GM10248 (cell line): ENCODE results near the gene DENND2D.

ENCODE experiments used
- CTCF ChIA-PET: fragments of 300-600 bp; sonication (Branson Sonifier 250); formaldehyde crosslinking; extraction: SDS; loops from one replicate; lab custom pipeline; 2021; ENCODE audit warnings: antibody characterized with exemption; lab: Yijun Ruan, JAX
- POLR2A ChIA-PET: fragments of 350-650 bp; sonication (Branson Sonifier 250); formaldehyde crosslinking; extraction: SDS; loops from one replicate; lab custom pipeline; 2020; ENCODE audit warnings: antibody characterized with exemption; lab: Yijun Ruan, JAX
- DNase-seq: peaks from one replicate; pipeline ENCODE4 v3.0.0; 2012; ENCODE audit errors: extremely low spot score
- CTCF ChIP-seq: IDR thresholded peaks from 2 replicates; pipeline ENCODE4 v1.5.1; 2012; ENCODE audit warnings: mild to moderate bottlenecking, low read depth; ENCODE audit errors: extremely low read depth, missing control alignments, control extremely low read depth

The DENND2D gene

GRCh38 chr1:111228748-111229126 lies 28.3 kb upstream of the DENND2D start:
- TF ChIP-seq CTCF = no peak
- POLR2A ChIA-PET = no interaction called here
- CTCF ChIA-PET = interaction anchor here (0.8 to 1.4 kb wide), 4 partner anchors 10 to 171 kb away, joined by 4 to 6 read pairs (median 6); no protein-coding TSS in a partner anchor
- no peak for DNase-seq

DNA sequence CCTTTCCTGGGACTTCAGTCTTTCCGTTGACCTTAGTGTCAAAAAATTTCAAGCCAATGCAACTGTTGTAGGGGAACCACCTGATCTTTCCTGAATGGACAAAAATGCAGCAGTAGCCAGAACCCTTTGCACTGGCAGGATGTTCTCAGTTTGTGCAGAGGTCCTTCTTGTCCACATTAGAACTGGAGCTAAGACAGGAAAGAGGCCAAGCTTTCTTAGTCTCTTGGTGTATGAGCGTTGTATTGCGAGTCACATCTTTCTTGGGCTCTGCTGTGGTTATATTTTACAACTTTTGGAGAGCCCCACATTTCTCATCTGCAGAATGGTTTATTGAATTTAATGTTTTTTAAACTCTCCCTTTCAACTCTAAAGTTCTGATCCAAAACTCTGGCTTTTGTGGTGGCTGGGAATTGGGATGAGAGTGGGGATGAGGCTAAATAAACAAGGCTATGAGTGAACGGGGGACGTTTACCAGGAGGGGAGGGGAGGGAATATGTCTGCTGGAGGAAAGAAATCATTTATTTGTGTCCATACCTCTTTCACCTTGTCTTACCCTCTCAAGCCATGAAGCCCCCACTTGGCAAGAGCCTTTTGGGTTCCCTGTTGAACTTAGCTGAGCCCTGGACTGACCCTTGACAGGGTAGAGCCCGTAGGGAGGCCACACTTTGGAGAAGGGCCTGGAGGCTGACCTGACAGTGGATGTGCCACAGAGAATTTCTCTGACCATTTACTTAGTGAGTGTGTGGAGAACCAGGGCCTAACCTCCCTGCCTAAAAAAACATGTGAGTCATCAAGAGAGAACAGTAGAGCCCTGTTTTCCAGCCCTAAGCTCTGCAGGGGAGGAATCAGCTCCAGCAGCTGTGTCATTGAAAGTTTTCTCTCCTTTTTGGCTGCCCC lies 27.7 kb upstream of the DENND2D start:
- DNase-seq = no peak
- CTCF ChIA-PET = interaction anchor here (1.0 to 3.4 kb wide), 6 partner anchors 13 to 172 kb away, joined by 3 to 17 read pairs (median 6); no protein-coding TSS in a partner anchor

GRCh38 chr1:111227434-111227833 lies 27.0 kb upstream of the DENND2D start, which contains the start of gene CHI3L2:
Gene CHI3L2, plus strand, starts transcription at chr1:111227713. Its CDS starts 17 bp downstream, at chr1:111227730.
- no peak for TF ChIP-seq CTCF
- ChIA-PET POLR2A (no interaction called here), CTCF (interaction anchor here (1.0 to 3.4 kb wide), 3 partner anchors 39 to 173 kb away, joined by 3 to 17 read pairs (median 4); no protein-coding TSS in a partner anchor)
- DNase-seq = no peak

More for the DNA sequence above, 27.7 kb upstream of the DENND2D start:
- no peak for TF ChIP-seq CTCF
- POLR2A ChIA-PET = no interaction called here

DNA sequence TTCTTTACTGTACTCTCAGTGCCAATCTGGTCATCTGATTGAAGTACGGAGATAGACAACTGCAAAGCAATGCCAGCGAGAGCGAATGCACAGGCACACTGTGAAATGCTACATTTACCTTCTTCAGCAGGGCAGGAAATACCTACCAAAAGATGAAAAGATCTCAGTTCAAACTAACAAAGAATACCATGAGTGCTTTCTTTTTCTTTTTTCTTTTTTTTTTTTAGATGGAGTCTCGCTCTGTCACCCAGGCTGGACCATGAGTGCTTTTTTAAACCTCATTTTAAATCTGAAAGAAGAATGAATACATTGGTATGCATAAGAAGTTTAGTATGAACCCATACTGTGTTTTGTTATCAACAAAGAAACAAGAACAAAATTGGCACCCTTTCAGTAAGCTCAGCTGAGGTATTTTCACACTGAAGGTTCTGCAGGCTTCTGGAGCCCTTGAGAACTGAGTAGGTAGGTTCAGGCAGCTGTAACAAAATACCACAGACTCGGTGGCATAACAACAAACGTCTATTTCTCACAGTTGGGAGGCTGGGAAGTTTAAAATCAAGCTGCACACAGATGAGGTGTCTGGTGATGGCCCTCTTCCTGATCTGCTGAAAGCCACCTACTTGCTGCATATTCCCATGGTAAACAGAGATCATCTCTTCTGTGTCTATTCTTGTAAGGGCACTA lies 25.4 kb upstream of the DENND2D start:
- DNase-seq = no peak
- ChIA-PET CTCF (interaction anchor here (1.0 to 3.4 kb wide), 6 partner anchors 10 to 529 kb away, joined by 3 to 17 read pairs (median 4); no protein-coding TSS in a partner anchor), POLR2A (no interaction called here)
- no peak for TF ChIP-seq CTCF

GRCh38 chr1:111225091-111225490 lies 24.6 kb upstream of the DENND2D start:
- CTCF ChIA-PET = interaction anchor here (1.0 to 3.4 kb wide), 2 partner anchors 175 to 216 kb away, joined by 3 to 17 read pairs; no protein-coding TSS in a partner anchor
- POLR2A ChIA-PET = no interaction called here
- no peak for TF ChIP-seq CTCF
- DNase-seq = no peak

GRCh38 chr1:111223126-111223685 lies 22.8 kb upstream of the DENND2D start:
- TF ChIP-seq CTCF = no peak
- CTCF ChIA-PET = interaction anchor here (0.7 to 11.1 kb wide), 35 partner anchors 9 to 546 kb away, joined by 3 to 158 read pairs (median 5); partner anchors contain the start of gene DENND2D
- no peak for DNase-seq
- POLR2A ChIA-PET = interaction anchor here (0.8 kb wide), 1 partner anchor 24 kb away, joined by 4 read pairs; no protein-coding TSS in a partner anchor
